Measurements from ENCODE around the gene GPD1L. TPM values are rescaled to one million over a fixed set of nuclear protein-coding genes. Genes with fewer than 3 reads are reported as not detected.

The GPD1L gene
- total and polyA plus RNA-seq, 2 of the 13 experiments (the other 11 are each of a cell fraction or from before 2014, with no cell fraction given) = 4.9 to 13.7 TPM

GRCh38 chr3:32095431-32095830 is 11.0 kb upstream of the GPD1L start (continued):
- TF ChIP-seq ZNF687 (CRISPR knock-in tag; IDR thresholded peaks at IDR 0.05) (no peak), NCOR1 (IDR thresholded peaks at IDR 0.05; ENCODE audit: borderline replicate concordance, low read length) (peak; percentile 76; the same call in 1 of the 2 replicates), HMG20A (CRISPR knock-in tag; IDR thresholded peaks at IDR 0.05; ENCODE audit: borderline replicate concordance) (peak; percentile 96; the same call in 1 of the 2 replicates), SOX5 (CRISPR knock-in tag; IDR thresholded peaks at IDR 0.05; ENCODE audit: borderline replicate concordance) (peak; percentile 99), MEF2D (CRISPR knock-in tag; IDR thresholded peaks at IDR 0.05) (peak; percentile 52; the same call in 1 of the 2 replicates), HDAC2 (CRISPR knock-in tag; IDR thresholded peaks at IDR 0.05) (peak; percentile 65), CREM (IDR thresholded peaks at IDR 0.05) (peak; percentile 57; the same call in 1 of the 2 replicates), CREM (CRISPR knock-in tag; IDR thresholded peaks at IDR 0.05) (no peak), NR2F1 (CRISPR knock-in tag; IDR thresholded peaks at IDR 0.05) (peak; percentile 42 to 94; a peak in 2 of 4 replicates), U2AF2 (IDR thresholded peaks at IDR 0.05; ENCODE audit: low read depth, low read length) (no peak), ZSCAN9 (CRISPR knock-in tag; IDR thresholded peaks at IDR 0.05; ENCODE audit: borderline replicate concordance) (peak; percentile 22; the same call in 1 of the 2 replicates), HHEX (CRISPR knock-in tag; IDR thresholded peaks at IDR 0.05) (peak; percentile 96), PATZ1 (CRISPR knock-in tag; IDR thresholded peaks at IDR 0.05) (peak; percentile 31; the same call in 1 of the 2 replicates), PAWR (CRISPR knock-in tag; IDR thresholded peaks at IDR 0.05; ENCODE audit: borderline replicate concordance) (no peak), MIXL1 (CRISPR knock-in tag; IDR thresholded peaks at IDR 0.05) (peak; percentile 88), FOSL2 (CRISPR knock-in tag; IDR thresholded peaks at IDR 0.05) (peak; percentile 38; the same call in 1 of the 2 replicates), ARID3A (IDR thresholded peaks at IDR 0.05; ENCODE audit: low read depth, low read length) (peak; percentile 80), SP5 (CRISPR knock-in tag; IDR thresholded peaks at IDR 0.05; ENCODE audit: borderline replicate concordance, low read depth) (0 out of 2 replicates have a peak, but pooled peaks have one; percentile 14), THAP11 (CRISPR knock-in tag; IDR thresholded peaks at IDR 0.05) (peak; percentile 71), ZZZ3 (CRISPR knock-in tag; IDR thresholded peaks at IDR 0.05; ENCODE audit: borderline replicate concordance) (no peak), ZSCAN29 (CRISPR knock-in tag; conservative IDR thresholded peaks at IDR 0.05) (no peak), TGIF2 (CRISPR knock-in tag; IDR thresholded peaks at IDR 0.05) (peak; percentile 32; the same call in 1 of the 2 replicates), SOX13 (IDR thresholded peaks at IDR 0.05) (peak; percentile 84), SOX13 (CRISPR knock-in tag; conservative IDR thresholded peaks at IDR 0.05 in 1 of 2, IDR thresholded peaks at IDR 0.05 in 1 of 2) (peak in 1 of 2 experiments; percentile 99; a peak in 2 of 4 replicates)
